NCI-H748 (cell line): ENCODE results near the gene GRB10.
"Not testable (repeated sequence)": the region's sequence is repeated elsewhere in the genome, so short reads cannot be mapped to it uniquely, and the experiment has no call there.

ENCODE experiments used
- DNase-seq: peaks from one replicate; lab custom pipeline; 2025; ENCODE audit not compliant: unreplicated experiment; lab: John Stamatoyannopoulos, UW

The GRB10 gene

DNA sequence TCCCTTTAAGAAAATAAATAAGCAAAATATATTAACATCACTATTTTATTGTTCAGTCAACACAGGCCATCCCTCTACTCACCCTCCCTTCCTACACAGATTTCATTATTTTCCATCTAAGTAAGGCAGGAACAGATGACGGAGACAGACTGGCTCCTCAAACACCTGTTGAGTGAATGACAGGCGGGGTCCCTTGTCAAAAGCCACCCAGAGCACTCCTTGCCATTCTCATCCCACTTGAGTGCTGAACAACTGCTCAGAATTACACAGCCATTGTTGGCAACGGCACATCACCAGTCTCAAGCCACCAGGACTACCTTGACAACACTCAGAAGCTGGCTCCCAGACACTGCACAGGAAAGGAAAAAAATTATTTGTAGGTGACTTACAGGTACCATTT, 3.3 kb downstream of the GRB10 start:
- DNase-seq, result peak; percentile 76

DNA sequence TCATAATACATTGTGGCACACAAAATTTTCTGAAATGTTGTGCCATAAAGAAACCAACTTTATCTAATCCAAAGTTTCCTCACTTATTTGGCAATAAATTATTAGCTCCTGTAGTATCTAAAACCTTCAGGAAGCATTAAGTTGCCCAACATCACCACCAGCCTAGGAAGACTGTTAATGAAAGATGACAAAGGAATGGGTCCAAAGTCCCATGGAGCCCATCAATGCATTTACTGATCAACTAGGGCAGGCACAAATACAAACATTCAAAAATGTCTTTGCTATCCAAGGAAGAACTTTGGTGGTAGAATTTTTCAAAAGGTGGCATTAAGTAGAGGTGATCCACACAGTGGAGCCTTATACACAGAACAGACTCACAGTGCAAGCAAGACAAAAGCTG, 4.5 kb downstream of the GRB10 start:
- no peak for DNase-seq

DNA sequence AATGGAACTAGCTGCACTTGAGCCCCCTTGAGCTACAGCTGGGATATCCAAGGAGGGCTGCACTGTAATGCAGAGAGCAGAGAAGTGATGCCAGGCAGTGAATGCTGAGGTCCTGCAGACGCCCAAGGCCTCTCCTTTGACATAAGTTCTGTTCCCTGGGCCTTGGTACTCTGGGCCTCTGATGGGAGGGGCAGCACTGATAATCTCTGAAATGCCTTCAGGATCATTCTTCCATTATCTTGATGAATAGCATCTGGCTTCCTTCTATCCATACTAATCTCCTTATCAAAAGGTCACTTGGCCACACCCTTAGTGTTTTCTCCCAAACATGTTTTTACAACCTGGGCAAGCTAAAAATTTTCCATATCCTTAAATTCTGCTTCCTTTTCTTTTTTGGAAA, 6.9 kb downstream of the GRB10 start:
- DNase-seq, result no peak

DNA sequence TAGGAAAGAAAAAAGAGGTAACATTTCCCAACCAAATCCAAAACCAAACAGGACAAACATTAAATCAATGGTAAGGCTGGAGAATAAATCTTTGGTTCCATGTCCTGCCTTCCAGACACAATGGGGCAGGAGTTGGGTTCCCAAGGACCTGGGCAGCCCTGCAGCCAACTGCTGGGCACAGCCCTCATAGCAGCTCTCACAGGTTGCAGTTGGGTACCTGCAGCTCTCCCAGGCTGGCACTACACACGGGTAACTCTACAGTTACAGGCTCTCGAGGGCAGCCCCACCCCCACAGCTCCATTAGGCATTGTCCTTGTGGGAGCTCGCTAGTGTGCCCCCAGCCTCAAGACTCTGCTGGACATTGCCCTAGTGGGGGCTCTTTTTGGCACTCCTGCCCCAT, 7.5 kb downstream of the GRB10 start:
- no peak for DNase-seq

DNA sequence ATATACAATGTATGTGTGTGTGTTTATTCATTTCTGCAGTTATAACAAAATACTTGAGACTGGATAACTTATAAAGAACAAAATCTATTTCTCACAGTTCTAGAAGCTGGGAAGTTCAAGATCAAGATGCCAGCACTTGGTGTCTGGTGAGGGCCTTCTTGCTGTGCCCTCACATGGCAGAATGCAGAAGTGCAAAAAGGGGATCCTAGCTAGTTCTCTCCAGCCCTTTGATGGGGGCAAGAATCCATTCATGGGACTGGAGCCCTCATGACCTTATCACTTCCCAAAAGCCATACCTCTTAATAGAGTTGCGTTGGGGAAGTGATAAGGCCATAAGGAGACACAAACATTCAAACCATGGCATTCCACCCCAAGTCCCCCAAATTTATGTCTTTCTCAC, 8.4 kb downstream of the GRB10 start:
- DNase-seq, result no peak

DNA sequence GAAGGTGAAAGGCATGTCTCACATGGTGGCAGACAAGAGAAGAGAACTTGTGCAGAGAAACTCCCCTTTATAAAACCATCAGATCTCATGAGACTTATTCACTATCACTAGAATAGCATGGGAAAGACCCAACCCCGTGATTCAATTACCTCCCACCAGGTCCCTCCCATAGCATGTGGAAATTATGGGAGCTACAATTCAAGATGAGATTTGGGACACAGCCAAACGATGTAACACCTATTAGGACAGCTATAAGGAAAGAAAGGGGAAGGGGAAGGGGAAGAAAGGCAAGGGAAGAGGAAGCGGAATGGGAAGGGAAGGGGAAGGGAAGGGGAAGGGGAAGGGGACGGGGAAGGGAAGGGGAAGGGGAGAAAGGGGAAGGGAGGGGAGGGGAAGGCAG, 9.6 kb downstream of the GRB10 start:
- DNase-seq, result not testable (repeated sequence)

DNA sequence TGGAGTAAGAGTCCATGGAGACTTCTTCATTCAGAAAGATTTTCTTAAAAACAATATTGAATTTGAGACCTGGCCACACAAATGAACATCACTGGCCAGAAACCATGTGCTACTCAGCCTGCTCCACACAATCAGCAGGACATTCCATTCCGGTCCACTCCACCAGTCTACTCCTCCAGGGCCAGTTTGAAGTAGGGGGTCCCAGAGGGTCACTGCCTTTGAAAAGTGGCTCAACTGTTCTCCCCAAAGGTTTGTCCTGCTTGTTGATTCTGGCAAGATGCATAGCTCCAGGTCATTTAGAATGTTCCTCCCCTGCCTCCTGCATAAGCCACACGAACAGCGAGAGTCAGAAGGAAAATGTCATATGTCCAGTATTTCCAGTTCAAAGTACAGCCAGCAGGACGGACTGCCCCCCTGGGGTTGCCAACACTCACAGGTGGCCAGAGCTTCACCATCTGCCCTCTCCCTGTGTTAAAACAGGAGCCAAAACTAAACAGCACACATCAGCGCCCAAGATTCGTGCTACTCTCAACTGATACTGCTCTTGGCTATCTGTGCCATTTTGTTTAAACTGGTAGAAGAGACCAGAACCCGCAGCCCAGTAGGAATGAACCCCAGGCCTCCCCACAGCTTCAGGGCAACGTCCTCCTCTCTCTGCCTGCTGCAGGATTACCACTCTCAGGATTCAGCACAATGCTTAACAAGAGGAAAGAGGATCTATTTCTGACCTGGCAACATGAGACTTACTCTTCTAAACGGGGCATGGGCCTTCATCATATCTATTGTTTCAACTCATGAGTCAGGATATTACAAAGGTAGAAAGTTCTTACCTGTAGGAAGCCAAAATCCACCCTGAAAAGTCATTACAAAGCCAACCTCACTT, 11.3 kb downstream of the GRB10 start:
- DNase-seq, result no peak

DNA sequence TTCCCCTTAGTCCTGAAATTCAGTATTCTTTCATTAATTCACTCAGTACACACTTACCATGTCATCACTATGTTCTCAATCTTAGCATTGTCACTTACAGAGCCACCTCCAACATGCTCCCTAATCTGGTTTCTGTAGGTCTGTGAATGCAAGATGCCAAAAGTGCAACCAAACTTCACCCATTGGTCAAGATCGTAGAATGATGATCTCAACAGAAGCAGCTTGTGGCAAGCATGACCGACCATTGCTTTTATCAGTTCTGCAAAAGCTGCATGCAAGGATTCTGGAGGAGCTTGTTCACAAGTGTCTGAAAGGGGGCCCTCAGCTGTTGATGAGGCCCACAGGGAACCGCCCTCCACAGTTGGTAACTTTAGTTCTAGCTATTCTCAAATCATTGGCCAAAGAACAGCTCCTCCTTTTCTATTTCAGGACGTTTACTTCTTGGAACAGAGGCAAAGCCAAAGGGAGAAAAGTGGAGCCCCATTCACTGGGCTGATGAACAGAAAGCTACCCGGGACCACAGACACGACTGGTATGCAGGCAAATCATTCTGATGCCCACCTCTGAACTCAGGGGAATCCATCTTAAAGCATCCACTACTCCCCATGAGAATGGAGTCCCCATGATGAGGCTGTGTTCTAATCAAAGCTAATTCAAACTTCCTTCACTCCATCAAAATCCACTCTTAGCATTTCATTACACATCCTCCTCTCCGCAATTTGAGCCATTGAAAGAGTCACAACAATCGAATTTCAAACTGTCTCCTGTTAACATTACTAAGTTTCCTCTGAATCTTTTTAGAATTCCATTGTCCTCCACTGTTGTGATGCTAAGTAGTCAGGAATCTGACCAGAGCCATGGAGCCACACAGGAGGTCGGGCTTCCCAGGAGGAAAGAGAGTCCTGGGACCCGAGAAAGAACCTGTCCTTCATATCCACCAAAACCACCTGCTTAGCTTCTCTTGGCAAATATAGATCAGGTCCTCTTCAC, 13.9 kb downstream of the GRB10 start:
- DNase-seq, result no peak

DNA sequence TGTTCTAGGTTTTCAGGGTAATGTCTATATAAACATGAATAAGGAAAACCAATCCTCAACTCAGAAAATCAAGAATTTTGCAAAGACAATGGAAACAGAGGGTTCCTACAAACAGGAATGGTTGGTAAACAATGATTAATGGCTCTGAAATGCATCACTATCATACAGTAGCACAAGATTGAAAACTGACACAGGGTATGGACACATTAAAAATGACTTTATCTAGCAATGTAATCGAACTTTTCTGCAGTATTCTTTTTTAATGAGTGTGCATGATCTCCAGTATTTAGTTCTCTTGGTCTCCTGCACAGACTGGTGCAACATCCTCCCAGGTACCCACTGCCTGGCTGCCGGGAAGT, 15.9 kb downstream of the GRB10 start:
- DNase-seq, result no peak

DNA sequence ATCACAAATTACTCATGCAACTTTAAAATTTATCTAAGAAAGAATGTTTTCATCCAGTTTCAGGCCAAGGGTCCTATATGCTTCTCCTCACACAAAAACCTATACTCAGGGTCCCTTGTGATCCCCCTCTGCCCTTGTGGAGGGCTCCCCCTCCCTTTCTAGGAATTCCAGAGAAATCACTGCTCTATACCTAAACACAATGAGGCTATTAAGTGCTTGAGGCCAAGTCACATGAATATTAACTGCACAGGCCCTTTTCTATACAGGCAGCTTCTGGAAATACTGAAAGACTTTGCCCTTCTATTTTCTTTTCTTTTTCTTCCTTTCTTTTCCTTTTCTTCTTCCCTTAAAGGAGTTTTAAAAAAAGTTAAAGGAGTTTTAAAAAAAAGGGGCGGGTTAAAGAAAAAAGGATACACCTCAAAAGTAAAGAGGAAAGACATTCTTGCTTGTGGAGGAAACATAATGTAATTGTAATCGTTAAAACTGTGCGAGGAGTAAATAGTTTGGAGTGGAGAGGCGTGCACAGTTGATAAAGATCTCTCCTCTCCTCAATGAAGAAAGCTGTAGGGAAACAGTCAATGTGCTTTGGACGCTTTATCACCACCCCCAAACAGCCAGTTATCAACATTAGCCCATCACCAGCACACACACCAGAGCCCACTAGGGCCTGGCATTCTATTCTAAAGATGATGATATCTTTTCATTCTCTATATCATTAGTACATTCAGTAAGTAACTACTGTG, 16.4 kb downstream of the GRB10 start:
- no peak for DNase-seq

DNA sequence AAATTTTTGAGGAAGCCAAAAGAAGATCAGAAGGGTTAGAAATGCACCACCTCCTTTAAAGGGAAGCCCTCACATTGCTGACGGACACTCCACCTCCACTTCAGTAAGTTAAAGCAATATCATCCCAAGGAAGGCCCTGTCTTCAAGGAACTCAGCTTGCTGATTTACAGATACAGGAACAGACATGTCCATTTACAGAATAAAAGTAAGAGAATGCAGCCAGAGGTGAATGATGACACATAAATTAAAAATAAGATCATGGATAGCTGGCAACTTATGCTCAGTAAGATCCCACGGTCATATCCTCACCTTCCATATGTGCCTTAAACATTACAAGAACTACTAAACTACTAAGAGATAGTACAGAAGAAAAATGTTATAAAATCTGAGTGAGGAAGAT, 20.4 kb downstream of the GRB10 start:
- DNase-seq, result no peak

DNA sequence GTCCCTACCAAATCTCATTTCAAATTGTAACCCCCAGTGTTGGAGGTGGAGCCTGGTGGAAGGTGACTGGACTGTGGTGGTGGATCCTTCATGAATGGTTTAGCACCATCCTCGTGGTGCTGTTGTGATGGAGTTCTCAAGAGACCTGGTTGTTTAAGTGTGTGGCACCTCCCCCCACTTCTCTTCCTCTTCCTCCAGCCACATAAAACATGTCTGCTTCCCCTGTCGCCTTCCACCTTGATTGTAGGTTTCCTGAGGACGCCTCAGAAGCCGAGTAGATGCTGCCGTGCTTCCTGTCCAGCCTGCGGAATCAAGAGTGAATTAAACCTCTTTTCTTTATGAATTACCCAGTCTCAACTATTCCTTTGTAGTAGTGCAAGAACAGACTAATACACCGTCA, 21.0 kb downstream of the GRB10 start:
- DNase-seq, result no peak

DNA sequence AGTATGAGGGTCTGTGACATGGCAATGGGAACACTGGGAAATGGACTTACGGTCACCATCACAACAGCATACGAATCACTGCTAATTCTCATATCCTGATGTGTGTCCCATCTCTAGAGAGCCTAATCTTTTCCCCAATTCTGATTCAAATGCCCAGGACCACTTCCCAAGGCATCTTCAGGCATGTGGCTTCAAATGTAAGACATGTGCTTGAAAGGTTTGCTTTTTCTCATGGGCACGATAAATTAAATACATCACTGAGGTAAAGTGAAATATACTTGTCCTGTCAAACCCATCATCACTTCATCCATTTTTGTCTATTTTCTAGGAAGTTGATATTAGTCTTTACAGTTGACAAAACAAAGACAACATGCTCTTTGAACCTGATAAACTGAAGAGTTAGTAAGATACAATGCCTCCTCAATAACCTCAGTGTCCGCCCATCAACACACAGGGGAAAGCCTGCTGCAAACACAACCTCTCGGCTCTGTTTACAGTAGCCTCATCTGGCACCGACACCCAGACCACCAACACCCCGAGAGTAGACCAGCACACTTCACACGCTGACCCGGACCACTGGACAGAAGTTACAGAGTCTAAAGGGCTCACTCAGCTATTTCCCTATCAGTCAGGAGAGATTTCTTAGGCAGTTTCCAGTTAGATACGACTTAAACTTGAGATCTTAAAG, 24.8 kb downstream of the GRB10 start:
- DNase-seq, result no peak

DNA sequence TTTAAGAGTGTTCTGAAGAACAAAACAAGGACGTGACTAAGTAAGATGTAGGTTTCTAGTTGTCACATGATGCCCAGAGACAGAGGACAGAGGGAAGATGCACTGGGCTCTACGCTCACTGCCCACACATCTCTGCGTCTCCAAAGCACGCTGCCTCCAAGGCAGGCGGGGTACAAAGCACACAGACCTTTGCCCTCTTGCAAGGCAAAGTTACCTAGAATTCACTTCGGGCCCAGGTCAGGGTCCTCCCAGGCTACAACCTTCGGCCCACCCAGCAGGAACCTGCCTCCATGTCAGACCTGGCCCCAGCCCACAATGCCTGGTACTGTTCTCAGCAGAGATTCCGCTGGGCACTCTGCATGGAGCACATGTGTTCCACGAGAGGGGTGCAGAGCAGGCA, 26.5 kb downstream of the GRB10 start:
- no peak for DNase-seq

DNA sequence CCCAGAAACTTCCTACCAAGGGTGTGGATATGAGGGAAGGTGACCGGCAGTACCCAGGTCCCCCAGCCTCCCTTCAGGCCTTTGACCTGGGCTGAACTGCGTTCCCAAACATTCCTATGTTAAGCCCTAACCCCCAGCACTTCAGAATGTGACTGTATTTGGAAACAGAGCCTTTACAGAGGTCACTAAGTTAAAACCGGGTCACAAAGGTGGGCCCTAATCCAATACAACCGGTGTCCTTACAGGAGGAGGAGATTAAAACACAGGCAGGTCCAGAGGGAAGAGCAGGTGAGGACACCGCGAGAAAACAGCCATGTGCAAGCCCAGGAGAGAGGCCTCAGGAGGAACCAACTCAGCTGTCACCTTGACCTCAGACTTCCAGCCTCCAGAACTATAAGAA, 28.0 kb downstream of the GRB10 start:
- no peak for DNase-seq

DNA sequence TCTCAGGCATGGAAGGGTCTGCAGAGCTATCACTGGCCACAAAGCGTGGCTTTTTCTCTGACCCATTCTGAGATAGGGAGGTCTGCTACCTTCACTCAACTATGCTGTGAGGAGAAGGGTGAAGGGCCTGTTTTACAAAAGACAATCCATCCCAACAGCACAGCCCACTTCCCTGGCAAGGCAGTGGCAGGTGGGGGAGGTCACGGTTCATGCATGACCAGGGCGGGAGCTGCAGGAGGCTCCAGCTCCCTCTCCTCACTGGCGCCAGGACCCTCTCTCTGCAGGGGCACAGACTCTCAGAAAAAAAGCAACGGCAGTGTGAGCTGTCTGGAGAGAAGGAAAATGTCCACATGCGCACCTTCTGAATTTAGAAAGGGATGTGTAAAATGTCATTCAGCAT, 28.5 kb downstream of the GRB10 start:
- DNase-seq, result no peak

DNA sequence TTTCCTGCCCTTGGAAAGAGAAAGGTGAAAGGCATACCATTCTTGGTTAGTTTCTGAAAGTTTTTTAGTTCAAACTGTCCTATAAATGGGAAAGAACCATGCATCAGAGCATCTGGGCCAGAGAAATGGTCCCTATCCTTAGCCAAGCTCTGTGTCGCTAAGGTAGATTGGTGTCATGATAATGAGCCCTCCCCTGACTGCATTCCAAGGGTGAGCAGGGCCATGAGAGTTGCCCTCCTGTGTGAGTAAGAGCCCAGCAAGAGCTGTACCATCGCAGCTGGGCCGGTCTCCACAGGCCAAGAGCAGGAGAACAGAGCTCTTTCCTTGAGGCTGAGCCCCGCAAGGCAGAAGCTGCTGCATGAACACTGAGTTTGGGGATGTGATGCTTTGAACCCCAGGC, 30.3 kb downstream of the GRB10 start:
- no peak for DNase-seq

DNA sequence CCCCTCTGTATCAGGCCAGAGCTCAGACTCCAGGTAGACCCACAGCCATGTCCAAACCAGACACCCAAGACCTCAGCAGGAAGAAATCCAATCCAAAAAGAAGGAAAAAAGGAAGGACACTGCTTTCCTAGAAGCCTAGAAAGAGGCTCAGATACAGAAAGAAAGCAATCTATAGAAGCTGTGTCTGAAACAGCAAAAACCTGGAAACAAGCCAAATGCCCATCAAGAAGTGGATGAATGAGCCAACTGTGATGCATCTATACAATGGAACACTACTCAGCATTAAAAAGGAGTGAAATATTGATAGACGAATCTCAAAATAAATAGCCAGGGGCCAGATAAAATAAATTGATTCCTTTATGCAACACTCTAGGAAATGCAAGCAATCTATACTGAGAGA, 31.6 kb downstream of the GRB10 start:
- peak; percentile 84 for DNase-seq

DNA sequence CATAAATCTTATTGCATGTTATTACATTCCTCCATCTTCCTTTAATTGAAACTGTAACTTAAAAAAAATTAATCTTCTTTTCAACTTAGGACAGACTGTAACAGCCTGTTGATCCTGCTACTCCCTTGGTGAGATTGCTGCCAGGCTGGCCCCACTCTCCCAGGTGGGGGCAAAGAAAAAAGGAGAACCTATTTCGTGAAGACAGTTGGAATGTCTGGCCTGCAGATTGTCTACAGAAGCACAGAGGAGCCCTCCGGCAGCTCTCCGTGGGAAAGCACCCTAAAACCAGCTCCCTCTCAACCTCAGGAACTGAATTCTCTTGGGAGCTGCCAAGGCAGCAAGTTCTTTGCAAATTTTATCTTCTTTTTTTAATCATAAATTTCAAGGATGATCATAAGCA, 32.8 kb downstream of the GRB10 start:
- DNase-seq, result no peak

DNA sequence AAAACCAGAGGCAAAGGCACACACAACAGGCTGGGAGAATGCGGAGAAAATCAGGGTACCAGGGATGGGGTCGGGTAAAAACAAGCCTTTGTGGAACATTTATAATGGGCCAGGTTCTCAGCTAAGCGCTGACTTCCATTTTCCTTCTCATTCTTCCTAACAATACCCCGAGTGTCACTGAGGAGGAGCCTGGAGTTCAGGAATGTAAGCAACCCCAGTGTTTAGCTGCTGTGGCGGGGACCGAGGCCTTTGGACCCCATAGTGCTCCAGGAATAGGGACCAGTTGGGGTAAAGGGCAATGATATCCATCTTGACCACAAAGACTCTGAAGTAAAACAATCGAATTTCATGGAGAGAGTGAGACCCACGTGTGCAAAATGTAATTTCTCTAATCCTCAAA, 34.2 kb downstream of the GRB10 start:
- DNase-seq, result no peak

DNA sequence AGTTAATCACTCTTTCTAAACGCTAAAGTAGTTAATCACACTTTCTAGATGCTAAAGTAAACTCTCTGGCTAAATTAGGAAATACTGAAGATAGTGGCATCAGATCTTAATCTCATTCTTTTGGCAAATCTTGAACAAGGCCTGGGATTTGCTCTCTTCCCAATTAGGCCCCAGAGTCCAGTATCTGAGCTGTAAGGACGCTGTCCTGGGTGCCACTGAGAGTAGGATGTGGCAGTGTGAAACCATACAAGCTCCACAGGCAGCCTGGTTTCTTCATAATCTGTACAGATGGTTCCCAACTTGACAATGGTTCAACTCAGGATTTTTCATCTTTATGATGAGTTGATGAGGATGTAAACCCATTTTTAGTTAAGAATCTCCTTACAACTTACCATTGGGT, 36.9 kb downstream of the GRB10 start:
- DNase-seq, result no peak
